H9 (cell line): ENCODE data around the gene RMI1. TPM values are rescaled to one million over a fixed set of nuclear protein-coding genes. Genes with fewer than 3 reads are reported as not detected.

ENCODE experiments used
- DNase-seq: peaks from one replicate; pipeline ENCODE4 v3.0.0-alpha.2; 2017
- H2AFZ ChIP-seq: one replicate; pipeline ENCODE4 v1.6.1; 2013; ENCODE audit warnings: mild to moderate bottlenecking, low read length, control low read depth, moderate library complexity
- H2AK5ac ChIP-seq: 2 replicates; pipeline ENCODE4 v1.6.1; 2013; ENCODE audit warnings: low read length, control low read depth, mixed read lengths; ENCODE audit not compliant: insufficient read length
- H2BK120ac ChIP-seq: one replicate; pipeline ENCODE4 v1.6.1; 2013; ENCODE audit warnings: low read depth, mild to moderate bottlenecking, low read length, control low read depth, inconsistent platforms; ENCODE audit not compliant: poor library complexity, severe bottlenecking
- H2BK12ac ChIP-seq: 2 replicates; pipeline ENCODE4 v1.6.1; 2013; ENCODE audit warnings: low read length, control low read depth, mixed read lengths, low read depth; ENCODE audit not compliant: insufficient read length
- H2BK15ac ChIP-seq: 2 replicates; pipeline ENCODE4 v1.6.1; 2013; ENCODE audit warnings: low read depth, low read length, control low read depth
- H2BK20ac ChIP-seq: one replicate; pipeline ENCODE4 v1.6.1; 2013; ENCODE audit warnings: low read depth, mild to moderate bottlenecking, low read length, control low read depth, inconsistent platforms; ENCODE audit not compliant: poor library complexity, severe bottlenecking
- H2BK5ac ChIP-seq: 2 replicates; pipeline ENCODE4 v1.6.1; 2013; ENCODE audit warnings: low read length, control low read depth, mixed read lengths; ENCODE audit not compliant: insufficient read length
- H3K14ac ChIP-seq: 2 replicates; pipeline ENCODE4 v1.6.1; 2013; ENCODE audit warnings: low read length, control low read depth; ENCODE audit not compliant: insufficient read depth
- H3K18ac ChIP-seq: 2 replicates; pipeline ENCODE4 v1.6.1; 2013; ENCODE audit warnings: low read depth, mild to moderate bottlenecking, mixed read lengths, low read length, control low read depth; ENCODE audit not compliant: insufficient read length
- H3K23ac ChIP-seq: 2 replicates; pipeline ENCODE4 v1.6.1; 2013; ENCODE audit warnings: low read length, control low read depth, mixed read lengths, low read depth; ENCODE audit not compliant: insufficient read length
- H3K23me2 ChIP-seq: 2 replicates; pipeline ENCODE4 v1.6.1; 2013; ENCODE audit warnings: low read depth, mild to moderate bottlenecking, mixed read lengths, low read length, control low read depth; ENCODE audit not compliant: insufficient read length, poor library complexity, severe bottlenecking
- H3K27ac ChIP-seq: 2 replicates; pipeline ENCODE4 v1.5.1; 2013; ENCODE audit warnings: low read length, control low read depth, mixed read lengths, low read depth; ENCODE audit not compliant: insufficient read length
- H3K27me3 ChIP-seq: 2 replicates; pipeline ENCODE4 v1.6.1; 2013; ENCODE audit warnings: low read length, control low read depth, inconsistent platforms; ENCODE audit not compliant: insufficient read depth
- H3K4ac ChIP-seq: 2 replicates; pipeline ENCODE4 v1.6.1; 2013; ENCODE audit warnings: low read depth, mild to moderate bottlenecking, control low read depth, inconsistent platforms, low read length, moderate library complexity
- H3K4me1 ChIP-seq: 2 replicates; pipeline ENCODE4 v1.6.1; 2013; ENCODE audit warnings: low read length, control low read depth, inconsistent platforms; ENCODE audit not compliant: insufficient read depth
- H3K4me2 ChIP-seq: 2 replicates; pipeline ENCODE4 v1.6.1; 2013; ENCODE audit warnings: low read length, control low read depth, mixed read lengths; ENCODE audit not compliant: insufficient read length, insufficient read depth
- H3K56ac ChIP-seq: 2 replicates; pipeline ENCODE4 v1.6.1; 2013; ENCODE audit warnings: low read depth, mild to moderate bottlenecking, mixed read lengths, low read length, control low read depth; ENCODE audit not compliant: insufficient read length
- H3K79me1 ChIP-seq: 2 replicates; pipeline ENCODE4 v1.6.1; 2013; ENCODE audit warnings: low read depth, mild to moderate bottlenecking, moderate library complexity, low read length, control low read depth, inconsistent platforms; ENCODE audit not compliant: insufficient read depth, poor library complexity, severe bottlenecking
- H3K79me2 ChIP-seq: 2 replicates; pipeline ENCODE4 v1.6.1; 2013; ENCODE audit warnings: low read length, control low read depth, inconsistent platforms; ENCODE audit not compliant: insufficient read depth
- H3K9ac ChIP-seq: 2 replicates; pipeline ENCODE4 v1.6.1; 2013; ENCODE audit warnings: low read length, control low read depth, mixed read lengths; ENCODE audit not compliant: insufficient read length; ENCODE audit errors: extremely low read depth
- H3K9me3 ChIP-seq: one replicate; pipeline ENCODE4 v1.6.1; 2013; ENCODE audit warnings: low read depth, low read length, inconsistent platforms; ENCODE audit not compliant: control insufficient read depth
- H3T11ph ChIP-seq: one replicate; pipeline ENCODE4 v1.6.1; 2013; ENCODE audit warnings: mild to moderate bottlenecking, low read length, control low read depth, inconsistent platforms
- H4K20me1 ChIP-seq: one replicate; pipeline ENCODE4 v1.6.1; 2013; ENCODE audit not compliant: control insufficient read depth, insufficient read length, insufficient read depth
- H4K5ac ChIP-seq: 2 replicates; pipeline ENCODE4 v1.6.1; 2013; ENCODE audit warnings: low read depth, mild to moderate bottlenecking, mixed read lengths, low read length, control low read depth; ENCODE audit not compliant: insufficient read length
- H4K8ac ChIP-seq: replicated peaks from 2 replicates; pipeline ENCODE4 v1.6.1; 2013; ENCODE audit warnings: low read length, control low read depth, mixed read lengths, low read depth; ENCODE audit not compliant: insufficient read length
- H4K91ac ChIP-seq: 2 replicates; pipeline ENCODE4 v1.6.1; 2013; ENCODE audit warnings: low read depth, mild to moderate bottlenecking, moderate library complexity, mixed read lengths, low read length, control low read depth; ENCODE audit not compliant: insufficient read length
- H3K27ac Mint-ChIP-seq, 3 experiments: 2 replicates in 2 of 3; 3 replicates in 1 of 3; pipeline ENCODE4 v1.8.0; 2020 to 2021; ENCODE audit warnings: mixed read lengths in 3 of 3, mild to moderate bottlenecking in 1 of 3, moderate library complexity in 1 of 3
- H3K27me3 Mint-ChIP-seq: 2 replicates; pipeline ENCODE4 v1.8.0; 2021; ENCODE audit warnings: low read depth, mild to moderate bottlenecking, moderate library complexity, mixed read lengths
- H3K36me3 Mint-ChIP-seq, 3 experiments: 2 replicates in 2 of 3; 3 replicates in 1 of 3; pipeline ENCODE4 v1.8.0; 2020 to 2021; ENCODE audit warnings: low read depth in 3 of 3, mixed read lengths in 3 of 3; ENCODE audit not compliant: insufficient read depth in 1 of 3
- H3K4me1 Mint-ChIP-seq, 2 experiments: 2 replicates each; pipeline ENCODE4 v1.8.0; 2020; ENCODE audit warnings: mixed read lengths in 2 of 2
- H3K4me3 Mint-ChIP-seq, 2 experiments: 2 replicates in 1 of 2; 3 replicates in 1 of 2; pipeline ENCODE4 v1.8.0; 2020 to 2021; ENCODE audit warnings: mild to moderate bottlenecking in 2 of 2, mixed read lengths in 2 of 2, moderate library complexity in 1 of 2
- H3K9me3 Mint-ChIP-seq, 2 experiments: 2 replicates in 1 of 2; 3 replicates in 1 of 2; pipeline ENCODE4 v1.8.0; 2020; ENCODE audit warnings: mild to moderate bottlenecking in 2 of 2, mixed read lengths in 2 of 2, moderate library complexity in 1 of 2
- WGBS: extraction: QIAGEN DNeasy Blood & Tissue Kit; methylation state at CpG from one replicate; pipeline ENCODE4 v1.1.7; 2013; ENCODE audit warnings: missing lambda C conversion rate, low lambda C conversion rate, mixed read lengths; ENCODE audit not compliant: insufficient read length; ENCODE audit errors: extremely low coverage; 5-methylcytosine and 5-hydroxymethylcytosine counted together
- total RNA-seq: library from RNA; stranded (reverse); gene quantifications from 2 replicates; pipeline ENCODE4 v1.2.1, GENCODE V29; 2021
- TF ChIP-seq, protein P1 (sequence below): fragments of 200-600 bp; sonication (generic); conservative IDR thresholded peaks from 3 replicates; pipeline ENCODE4 v1.8.0; 2021; ENCODE audit warnings: antibody characterized with exemption, mild to moderate bottlenecking

RMI1 gene
- total RNA-seq, 1 experiment from 2014 or later, result 22.4 TPM

DNA sequence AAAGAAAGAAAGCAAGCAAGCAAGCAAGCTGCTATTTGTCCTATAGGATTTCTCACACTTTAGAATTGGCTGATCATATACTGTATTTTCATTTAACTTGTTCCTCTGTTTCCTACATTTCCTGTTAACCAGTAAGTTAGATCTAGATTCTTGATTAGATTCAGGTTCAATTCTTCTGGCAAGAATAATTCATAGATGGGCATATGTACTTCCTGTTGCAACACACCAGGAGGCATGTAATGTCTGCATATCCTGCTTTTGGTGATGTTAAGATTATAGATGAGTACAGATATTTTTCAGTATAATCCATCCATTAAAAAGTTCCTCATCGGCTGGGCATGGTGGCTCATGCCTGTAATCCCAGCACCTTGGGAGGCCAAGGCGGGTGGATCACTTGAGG is 48.6 kb upstream of the RMI1 start:
- H3K23me2 ChIP-seq, result no peaks in the 10 kb centered on the region
- no peak overlapping the region for H4K8ac ChIP-seq
- H2BK12ac ChIP-seq, result no peak overlapping the region
- no peaks in the 10 kb centered on the region for H3K79me1 ChIP-seq
- H3K9me3 ChIP-seq, result no peaks in the 10 kb centered on the region
- H3K4me1 ChIP-seq, result no peaks in the 10 kb centered on the region
- H4K20me1 ChIP-seq, result no peaks in the 10 kb centered on the region
- H2AK5ac ChIP-seq, result no peak overlapping the region
- H3T11ph ChIP-seq, result no peak overlapping the region
- no peak overlapping the region for H2BK15ac ChIP-seq
- no peak overlapping the region for H4K5ac ChIP-seq
- no peak overlapping the region for H3K18ac ChIP-seq
- H3K9ac ChIP-seq, result no peak overlapping the region
- Mint-ChIP-seq H3K4me1 (peaks cover 12 to 14% of the 10 kb centered on the region in 2 experiments), H3K9me3 (no peaks in the 10 kb centered on the region), H3K27me3 (peaks cover 1% of the 10 kb centered on the region; the same call in 1 of the 2 replicates), H3K27ac (no peak overlapping the region), H3K4me3 (no peak overlapping the region), H3K36me3 (no peaks in the 10 kb centered on the region)
- TF ChIP-seq, protein P1, sequence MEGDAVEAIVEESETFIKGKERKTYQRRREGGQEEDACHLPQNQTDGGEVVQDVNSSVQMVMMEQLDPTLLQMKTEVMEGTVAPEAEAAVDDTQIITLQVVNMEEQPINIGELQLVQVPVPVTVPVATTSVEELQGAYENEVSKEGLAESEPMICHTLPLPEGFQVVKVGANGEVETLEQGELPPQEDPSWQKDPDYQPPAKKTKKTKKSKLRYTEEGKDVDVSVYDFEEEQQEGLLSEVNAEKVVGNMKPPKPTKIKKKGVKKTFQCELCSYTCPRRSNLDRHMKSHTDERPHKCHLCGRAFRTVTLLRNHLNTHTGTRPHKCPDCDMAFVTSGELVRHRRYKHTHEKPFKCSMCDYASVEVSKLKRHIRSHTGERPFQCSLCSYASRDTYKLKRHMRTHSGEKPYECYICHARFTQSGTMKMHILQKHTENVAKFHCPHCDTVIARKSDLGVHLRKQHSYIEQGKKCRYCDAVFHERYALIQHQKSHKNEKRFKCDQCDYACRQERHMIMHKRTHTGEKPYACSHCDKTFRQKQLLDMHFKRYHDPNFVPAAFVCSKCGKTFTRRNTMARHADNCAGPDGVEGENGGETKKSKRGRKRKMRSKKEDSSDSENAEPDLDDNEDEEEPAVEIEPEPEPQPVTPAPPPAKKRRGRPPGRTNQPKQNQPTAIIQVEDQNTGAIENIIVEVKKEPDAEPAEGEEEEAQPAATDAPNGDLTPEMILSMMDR, result no peak
- no peak overlapping the region for H3K56ac ChIP-seq
- no peaks in the 10 kb centered on the region for H3K27me3 ChIP-seq
- no peak overlapping the region for H3K23ac ChIP-seq
- H3K79me2 ChIP-seq, result no peaks in the 10 kb centered on the region
- H4K91ac ChIP-seq, result no peak overlapping the region
- H3K4ac ChIP-seq, result no peak overlapping the region
- H2BK120ac ChIP-seq, result no peak overlapping the region
- H2BK20ac ChIP-seq, result no peak overlapping the region
- no peak for DNase-seq
- no peak overlapping the region for H2BK5ac ChIP-seq
- WGBS, result no CpG with 5 or more reads among the region's 2 CpGs
- no peak overlapping the region for H3K4me2 ChIP-seq
- H3K14ac ChIP-seq, result no peak overlapping the region
- no peak overlapping the region for H3K27ac ChIP-seq
- H2AFZ ChIP-seq, result no peak overlapping the region
